Adrenal gland (tissue), 12 donors: ENCODE data around the gene MRPL28. TPM values are rescaled to one million over a fixed set of nuclear protein-coding genes. Genes with fewer than 3 reads are reported as not detected.
"Not testable (repeated sequence)": the region's sequence is repeated elsewhere in the genome, so short reads cannot be mapped to it uniquely, and the experiment has no call there.

Experiments used
- DNase-seq, 7 donors: peaks; one replicate each; pipeline ENCODE4 v3.0.0-alpha.2; 2019 to 2020
- H3K27ac ChIP-seq, 5 donors: fragments of 200-600 bp; sonication (generic) in 4 of 5; 1 replicate in 3 of 5; 2 replicates in 2 of 5; pipeline versions ENCODE4 v1.5.1 to v1.8.0; 2016 to 2020; ENCODE audit warnings: mild to moderate bottlenecking in 1 of 5
- H3K27me3 ChIP-seq: fragments of 200-600 bp; 2 replicates; pipeline ENCODE4 v1.8.0; 2021
- H3K36me3 ChIP-seq, 2 donors: fragments of 200-600 bp; replicated peaks in 1 of 2; 1 replicate in 1 of 2; 2 replicates in 1 of 2; pipeline versions ENCODE4 v1.5.1 to v1.8.0; 2018 to 2022
- H3K4me1 ChIP-seq, 2 donors: fragments of 200-600 bp; replicated peaks in 1 of 2; 1 replicate in 1 of 2; 2 replicates in 1 of 2; pipeline versions ENCODE4 v1.5.1 to v1.8.0; 2018 to 2021
- H3K4me3 ChIP-seq, 4 donors: fragments of 200-600 bp; sonication (generic) in 3 of 4; one replicate each; pipeline ENCODE4 v1.5.1; 2016 to 2018
- H3K9me3 ChIP-seq, 3 donors: fragments of 200-600 bp; sonication (generic) in 1 of 3; replicated peaks in 1 of 3; 1 replicate in 2 of 3; 2 replicates in 1 of 3; pipeline versions ENCODE4 v1.5.1 to v1.8.0; 2016 to 2021
- CTCF ChIP-seq, 6 experiments: fragments of 450-650 bp in 4 of 6; fragments of 200-600 bp in 2 of 6; sonication (generic) in 1 of 6; IDR thresholded peaks; 1 replicate in 5 of 6; 2 replicates in 1 of 6; pipeline versions ENCODE4 v1.5.1 to v1.8.0; 2016 to 2021; ENCODE audit warnings: antibody characterized with exemption in 6 of 6, mild to moderate bottlenecking in 2 of 6, moderate library complexity in 1 of 6
- POLR2A ChIP-seq, 2 donors: fragments of 450-650 bp; IDR thresholded peaks; one replicate each; pipeline ENCODE4 v1.6.1; 2017; ENCODE audit warnings: antibody characterized with exemption in 2 of 2, mild to moderate bottlenecking in 2 of 2, moderate library complexity in 1 of 2
- WGBS, 4 donors: extraction: QIAGEN DNeasy Blood & Tissue Kit in 2 of 4; methylation state at CpG; one replicate each; pipeline versions ENCODE4 v1.1.5 to v1.1.7; 2013 to 2017; 5-methylcytosine and 5-hydroxymethylcytosine counted together
- intact Hi-C, 2 donors: fragments of 100-400 bp; cut with DNase I; formaldehyde crosslinking; loops; one replicate each; pipeline versions ENCODE4 v1.14.1 to v1.15.0; 2022 to 2023
- polyA plus RNA-seq, 3 donors: library from polyadenylated mRNA; stranded (reverse); fragments of 200-250 nt in 2 of 3; fragments of 350-450 nt in 1 of 3; fragmentation: Illumina TruSeq in 1 of 3; extraction: RNeasy Lipid Tissue Mini Kit (QIAGEN cat#74804) in 1 of 3; gene quantifications; one replicate each; pipeline ENCODE4 v1.2.3, GENCODE V29; 2013 to 2014
- total RNA-seq, 9 donors: library from RNA; depleted of rRNA in 4 of 9; stranded (reverse); fragments of >200 nt in 4 of 9; fragments of 120-200 nt in 1 of 9; fragmentation: NEBNext Ultra II Directional in 1 of 9; extraction: Animal tissue kit (Norgen Biotek cat#: 25700) in 1 of 9; gene quantifications; one replicate each; pipeline versions ENCODE4 v1.1.0 to v1.2.4, GENCODE V29; 2013 to 2023
- donor health status: healthy with polysubstance abuse.
- donor health status: Bipolar disorder and iron deficiency.
- donor health status: DM: yes; HTN: yes; CAD: no.
- donor health status: DM: no; HTN: no; CAD: no.
- donor health status: DM: no; HTN: no; CAD: no.
- donor health status: DM: yes; HTN: yes; CAD: no.

Gene MRPL28
- total and polyA plus RNA-seq, 12 donors = 42.9 to 155 (median 81.4) TPM

- H3K4me1 ChIP-seq = peaks cover 0 to 6% of the 10 kb centered on the region in 2 donors
- no peak for DNase-seq
These were observed 34.1 kb downstream of the MRPL28 start for GRCh38 chr16:336269-336668.

GRCh38 chr16:334861-335632 lies 35.3 kb downstream of the MRPL28 start:
- H3K36me3 ChIP-seq, H3K9me3 ChIP-seq, DNase-seq, H3K27ac ChIP-seq, H3K4me3 ChIP-seq, intact Hi-C loops, H3K27me3 ChIP-seq: not testable (repeated sequence)
- 80 to 92% (median 90%) methylated on average over 11 of the region's 11 CpGs for WGBS, 4 donors
- H3K4me1 ChIP-seq = peaks cover 0 to 13% of the 10 kb centered on the region in 2 donors

More at GRCh38 chr16:336269-336668, 34.1 kb downstream of the MRPL28 start:
- Histone ChIP-seq H3K27me3 (no peaks in the 10 kb centered on the region), H3K4me3 (no peak overlapping the region), H3K36me3 (no peaks in the 10 kb centered on the region), H3K27ac (no peak overlapping the region), H3K9me3 (no peaks in the 10 kb centered on the region)
- TF ChIP-seq CTCF (IDR thresholded peaks at IDR 0.05) (no peak), POLR2A (IDR thresholded peaks at IDR 0.05) (no peak)
- intact Hi-C loops = no loop called here
- 80 to 86% (median 82%) methylated on average over 11 of the region's 11 CpGs for WGBS, 4 donors

GRCh38 chr16:334164-334832 lies 36.0 kb downstream of the MRPL28 start:
- H3K9me3 ChIP-seq, H3K36me3 ChIP-seq, DNase-seq, H3K4me3 ChIP-seq, intact Hi-C loops, H3K27me3 ChIP-seq, H3K27ac ChIP-seq: not testable (repeated sequence)
- 93 to 97% (median 95%) methylated on average over 2 to 5 of the region's 5 CpGs for WGBS, 4 donors
- H3K4me1 ChIP-seq = peaks cover 0 to 13% of the 10 kb centered on the region in 2 donors

GRCh38 chr16:333406-334094 lies 36.8 kb downstream of the MRPL28 start:
- peaks cover 0 to 13% of the 10 kb centered on the region in 2 donors for H3K4me1 ChIP-seq
- H3K4me3 ChIP-seq = no peak overlapping the region
- H3K9me3 ChIP-seq = no peaks in the 10 kb centered on the region
- WGBS, 4 donors = 76 to 81% (median 78%) methylated on average over 6 of the region's 6 CpGs
- H3K27ac ChIP-seq = no peak overlapping the region
- no peaks in the 10 kb centered on the region for H3K27me3 ChIP-seq
- intact Hi-C loops = no loop called here
- H3K36me3 ChIP-seq = no peaks in the 10 kb centered on the region
- DNase-seq = no peak
- TF ChIP-seq CTCF (IDR thresholded peaks at IDR 0.05) (no peak), POLR2A (IDR thresholded peaks at IDR 0.05) (no peak)

GRCh38 chr16:331181-331814 lies 39.0 kb downstream of the MRPL28 start:
- intact Hi-C loops, H3K4me3 ChIP-seq, H3K9me3 ChIP-seq, H3K27ac ChIP-seq, H3K27me3 ChIP-seq, H3K36me3 ChIP-seq: not testable (repeated sequence)
- H3K4me1 ChIP-seq = peaks cover 14 to 29% of the 10 kb centered on the region in 2 donors
- WGBS, 4 donors = 69 to 73% (median 71%) methylated on average over 6 of the region's 6 CpGs
- peak in 1 of 7 donors; percentile 41 for DNase-seq
